Cardiac fibroblast (primary cell): ENCODE measurements around the gene MLC1.

Experiments
- DNase-seq, 2 donors: peaks; one replicate each; pipeline versions ENCODE4 v3.0.0 to v3.0.0-alpha.2; 2010; ENCODE audit warnings: low read depth in 2 of 2
- H3K4me3 ChIP-seq, 2 donors: replicated peaks in 1 of 2; 1 replicate in 1 of 2; 2 replicates in 1 of 2; pipeline ENCODE4 v1.5.1; 2011; ENCODE audit warnings: low read depth in 2 of 2, low read length in 2 of 2, mild to moderate bottlenecking in 2 of 2, moderate library complexity in 1 of 2
- TF ChIP-seq, protein P1 (sequence below): IDR thresholded peaks from one replicate; pipeline ENCODE4 v1.5.1; 2011; ENCODE audit warnings: low read depth, mild to moderate bottlenecking, low read length, inconsistent platforms

Gene MLC1

GRCh38 chr22:50018608-50019285 lies 66.5 kb downstream of the MLC1 start:
- TF ChIP-seq, protein P1, sequence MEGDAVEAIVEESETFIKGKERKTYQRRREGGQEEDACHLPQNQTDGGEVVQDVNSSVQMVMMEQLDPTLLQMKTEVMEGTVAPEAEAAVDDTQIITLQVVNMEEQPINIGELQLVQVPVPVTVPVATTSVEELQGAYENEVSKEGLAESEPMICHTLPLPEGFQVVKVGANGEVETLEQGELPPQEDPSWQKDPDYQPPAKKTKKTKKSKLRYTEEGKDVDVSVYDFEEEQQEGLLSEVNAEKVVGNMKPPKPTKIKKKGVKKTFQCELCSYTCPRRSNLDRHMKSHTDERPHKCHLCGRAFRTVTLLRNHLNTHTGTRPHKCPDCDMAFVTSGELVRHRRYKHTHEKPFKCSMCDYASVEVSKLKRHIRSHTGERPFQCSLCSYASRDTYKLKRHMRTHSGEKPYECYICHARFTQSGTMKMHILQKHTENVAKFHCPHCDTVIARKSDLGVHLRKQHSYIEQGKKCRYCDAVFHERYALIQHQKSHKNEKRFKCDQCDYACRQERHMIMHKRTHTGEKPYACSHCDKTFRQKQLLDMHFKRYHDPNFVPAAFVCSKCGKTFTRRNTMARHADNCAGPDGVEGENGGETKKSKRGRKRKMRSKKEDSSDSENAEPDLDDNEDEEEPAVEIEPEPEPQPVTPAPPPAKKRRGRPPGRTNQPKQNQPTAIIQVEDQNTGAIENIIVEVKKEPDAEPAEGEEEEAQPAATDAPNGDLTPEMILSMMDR: no peak
- DNase-seq: no peak
- H3K4me3 ChIP-seq: no peak overlapping the region

- no peak for DNase-seq
- TF ChIP-seq, protein P1: no peak
- H3K4me3 ChIP-seq: no peak overlapping the region
These were observed 67.5 kb downstream of the MLC1 start for GRCh38 chr22:50017701-50018224.

- DNase-seq: no peak
- TF ChIP-seq, protein P1: no peak
- H3K4me3 ChIP-seq: no peak overlapping the region
These were observed 68.1 kb downstream of the MLC1 start for GRCh38 chr22:50016988-50017700.

DNA sequence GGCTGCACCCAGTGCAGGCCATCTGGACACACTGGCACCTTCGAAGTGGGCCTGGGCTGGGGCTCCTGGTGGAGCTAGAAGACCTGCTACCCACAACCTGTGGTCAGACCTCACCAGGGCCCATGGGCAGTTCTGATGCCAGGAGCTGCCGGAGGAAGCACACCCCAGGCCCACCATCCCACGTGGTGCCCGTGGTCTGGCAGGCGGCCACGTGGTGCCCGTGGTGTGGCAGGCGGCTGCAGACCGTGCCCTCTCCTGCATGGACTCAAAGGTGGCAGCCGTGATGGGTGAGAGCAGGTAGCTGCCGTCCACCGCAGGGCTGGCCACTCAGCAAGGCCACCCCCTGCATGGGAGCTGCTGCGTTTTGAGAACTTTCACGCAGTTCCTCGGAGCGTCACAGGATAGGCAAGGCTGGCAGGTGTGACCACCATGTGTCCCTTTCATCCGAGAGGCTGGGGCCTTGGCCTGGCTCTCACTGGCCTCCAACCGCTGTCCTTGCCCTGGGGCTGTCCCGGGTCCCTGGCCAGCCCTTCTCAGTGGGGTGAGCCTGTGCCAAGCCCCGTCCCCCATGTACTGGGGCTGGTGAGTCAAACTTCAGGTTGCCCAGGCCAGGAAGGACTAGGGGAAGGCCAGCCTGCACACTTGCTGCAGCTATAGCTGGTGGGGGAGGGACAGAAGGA lies 68.8 kb downstream of the MLC1 start:
- no peak for DNase-seq
- TF ChIP-seq, protein P1: no peak

DNA sequence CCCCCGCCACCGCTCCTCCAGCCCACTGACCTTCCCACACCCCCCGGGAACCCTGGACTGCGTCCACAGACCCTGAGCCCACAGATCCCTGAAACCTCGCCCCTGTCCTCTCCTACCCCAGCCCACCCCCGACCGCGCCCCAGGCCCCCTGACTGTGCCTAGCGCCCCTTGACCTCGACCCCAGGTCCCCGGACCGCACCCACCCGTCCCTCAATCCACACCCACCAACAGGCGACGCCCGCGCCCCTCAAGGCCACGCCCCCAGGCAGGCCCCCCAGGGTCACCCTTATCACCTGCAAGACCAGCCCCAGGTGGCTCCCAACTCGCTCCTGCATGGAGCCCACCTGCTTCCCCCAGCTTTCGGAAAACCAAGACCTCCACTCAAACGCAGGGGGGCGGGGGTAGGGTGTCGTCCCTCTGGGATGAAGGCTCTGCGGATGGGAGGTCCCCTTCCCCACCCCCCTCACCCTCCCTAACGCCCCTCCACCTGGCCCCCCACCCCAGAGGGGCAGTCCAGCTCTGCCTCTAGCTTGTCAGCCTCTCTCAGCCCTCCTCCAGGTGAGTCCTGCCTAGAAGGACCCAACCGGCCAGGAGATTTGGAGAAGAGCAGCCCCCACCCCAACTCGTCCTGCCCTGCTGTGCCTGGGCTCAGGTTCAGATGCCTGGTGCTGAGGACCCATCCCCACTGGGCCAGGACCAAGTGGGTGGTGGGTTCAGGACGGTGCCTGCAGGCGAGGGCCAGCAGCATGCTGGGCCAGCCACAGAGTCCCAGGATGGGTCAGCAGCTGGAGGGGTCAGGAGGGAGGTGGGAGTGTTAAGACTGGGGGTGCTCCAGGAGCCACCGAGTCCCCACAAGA lies 69.5 kb downstream of the MLC1 start:
- DNase-seq: no peak
- H3K4me3 ChIP-seq: no peak overlapping the region
- TF ChIP-seq, protein P1: no peak

More for the DNA sequence above, 68.8 kb downstream of the MLC1 start:
- H3K4me3 ChIP-seq: no peak overlapping the region
